GM23338 (cell line): Measurements from ENCODE around the gene PIM1. TPM values are rescaled to one million over a fixed set of nuclear protein-coding genes. Genes with fewer than 3 reads are reported as not detected.

Experiments
- ATAC-seq: fragments of 200-7000 bp; cut with Tn5 transposase; 3 replicates; pipeline ENCODE4 v1.9.1; 2020
- DNase-seq: peaks from one replicate; pipeline ENCODE4 v3.0.0-alpha.2; 2015; ENCODE audit warnings: low spot score
- H2AFZ ChIP-seq: fragments of 200-600 bp; sonication (generic); 2 replicates; pipeline ENCODE4 v1.8.0; 2016; ENCODE audit warnings: antibody characterized with exemption, mild to moderate bottlenecking, moderate library complexity
- H3F3A ChIP-seq: fragments of 200-600 bp; sonication (generic); replicated peaks from 2 replicates; pipeline ENCODE4 v1.8.0; 2017; ENCODE audit warnings: antibody characterized with exemption, mixed run types, low read depth
- H3K27ac ChIP-seq: fragments of 200-600 bp; sonication (generic); 2 replicates; pipeline ENCODE4 v1.6.1; 2016; ENCODE audit warnings: low read depth
- H3K27me3 ChIP-seq: fragments of 200-600 bp; sonication (generic); 2 replicates; pipeline ENCODE4 v1.8.0; 2016; ENCODE audit warnings: mild to moderate bottlenecking, mixed run types, moderate library complexity; ENCODE audit not compliant: insufficient read depth
- H3K36me3 ChIP-seq: fragments of 200-600 bp; sonication (generic); 2 replicates; pipeline ENCODE4 v1.8.0; 2016; ENCODE audit warnings: mild to moderate bottlenecking; ENCODE audit not compliant: insufficient read depth
- H3K4me1 ChIP-seq: fragments of 200-600 bp; sonication (generic); 2 replicates; pipeline ENCODE4 v1.8.0; 2016; ENCODE audit warnings: mild to moderate bottlenecking, moderate library complexity; ENCODE audit not compliant: insufficient read depth
- H3K4me2 ChIP-seq: fragments of 200-600 bp; sonication (generic); 2 replicates; pipeline ENCODE4 v1.7.1; 2017; ENCODE audit warnings: mixed run types
- H3K4me3 ChIP-seq: fragments of 200-600 bp; sonication (generic); 2 replicates; pipeline ENCODE4 v1.6.1; 2016; ENCODE audit warnings: mixed run types
- H3K79me2 ChIP-seq: fragments of 200-600 bp; sonication (generic); replicated peaks from 2 replicates; pipeline ENCODE4 v1.8.0; 2017; ENCODE audit warnings: mild to moderate bottlenecking; ENCODE audit not compliant: insufficient read depth
- H3K9me2 ChIP-seq: fragments of 200-600 bp; sonication (generic); 2 replicates; pipeline ENCODE4 v1.8.0; 2017; ENCODE audit not compliant: insufficient read depth
- H4K20me1 ChIP-seq: fragments of 200-600 bp; sonication (generic); replicated peaks from 2 replicates; pipeline ENCODE4 v1.8.0; 2017; ENCODE audit warnings: mild to moderate bottlenecking; ENCODE audit not compliant: insufficient read depth
- H3K27ac Mint-ChIP-seq: 2 replicates; pipeline ENCODE4 v1.8.0; 2020; ENCODE audit warnings: inconsistent platforms, mild to moderate bottlenecking, moderate library complexity, mixed read lengths
- H3K27me3 Mint-ChIP-seq: 3 replicates; pipeline ENCODE4 v1.8.0; 2022; ENCODE audit warnings: low read depth, mild to moderate bottlenecking, moderate library complexity, mixed read lengths, inconsistent platforms; ENCODE audit not compliant: insufficient read depth, poor library complexity
- H3K36me3 Mint-ChIP-seq: 3 replicates; pipeline ENCODE4 v1.8.0; 2021; ENCODE audit warnings: low read depth, mild to moderate bottlenecking, inconsistent platforms, moderate library complexity, mixed read lengths
- H3K4me1 Mint-ChIP-seq: 3 replicates; pipeline ENCODE4 v1.8.0; 2020; ENCODE audit warnings: mild to moderate bottlenecking, inconsistent platforms, mixed read lengths
- H3K4me3 Mint-ChIP-seq: 3 replicates; pipeline ENCODE4 v1.8.0; 2021; ENCODE audit warnings: moderate library complexity, mild to moderate bottlenecking, inconsistent platforms, mixed read lengths
- H3K9me3 Mint-ChIP-seq: 3 replicates; pipeline ENCODE4 v1.8.0; 2020; ENCODE audit warnings: moderate library complexity, mild to moderate bottlenecking, inconsistent platforms, mixed read lengths
- ZNF462 ChIP-seq: fragments of 250-450 bp; sonication (Bioruptor Pico); IDR thresholded peaks from 2 replicates; pipeline ENCODE4 v1.5.0; 2020; ENCODE audit warnings: mild to moderate bottlenecking, moderate library complexity
- polyA plus RNA-seq: library from polyadenylated mRNA; unstranded; fragments of >200 nt; fragmentation: Nextera tagmentation; extraction: Ambion mirVana; gene quantifications from 2 replicates; pipeline ENCODE4 v1.2.1, GENCODE V29; 2016
- total RNA-seq: library from RNA; depleted of rRNA; stranded (reverse); fragments of >200 nt; shearing (Covaris generic); gene quantifications from 2 replicates; pipeline ENCODE4 v1.2.3, GENCODE V29; 2014
- TF ChIP-seq, protein P1 (sequence below), 2 experiments: fragments of 200-600 bp in 1 of 2; sonication (generic) in 1 of 2; conservative IDR thresholded peaks; 2 replicates each; pipeline versions ENCODE4 v1.5.1 to v1.6.1; 2016 to 2017; ENCODE audit warnings: antibody characterized with exemption in 2 of 2, low read depth in 2 of 2, mild to moderate bottlenecking in 2 of 2, moderate library complexity in 1 of 2

Gene PIM1
- total and polyA plus RNA-seq, 2 experiments from 2014 or later = 46.0 to 74.2 TPM

DNA sequence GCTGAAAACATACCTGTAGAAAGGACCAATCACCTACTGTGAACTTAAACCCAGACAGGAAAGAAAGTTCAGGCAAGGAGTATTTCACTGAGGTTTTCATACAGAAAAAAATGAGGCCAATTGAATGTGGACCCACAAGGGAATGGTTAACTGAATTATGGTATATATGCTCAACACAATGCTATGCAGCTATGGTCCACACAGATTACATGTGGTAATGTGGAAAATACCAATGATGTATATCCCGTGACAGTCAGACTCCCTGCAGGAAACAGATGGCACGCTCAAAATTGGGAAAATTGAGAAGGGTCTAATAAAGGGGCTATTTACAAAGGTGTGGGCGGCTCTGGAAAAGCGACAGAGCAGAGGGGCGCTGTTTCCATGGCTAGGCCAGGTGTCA is 47.1 kb upstream of the PIM1 start:
- H3K4me3 Mint-ChIP-seq = no peak overlapping the region; the same call in 2 of the 3 replicates
- peaks cover 17% of the 10 kb centered on the region for H3K27me3 Mint-ChIP-seq
- ATAC-seq = no peak
- Histone ChIP-seq H3K36me3 (peaks cover 3% of the 10 kb centered on the region), H3F3A (0 out of 2 replicates have a peak, but pooled peaks cover 17% of the 10 kb centered on the region), H3K4me1 (peaks cover 48% of the 10 kb centered on the region), H2AFZ (no peak overlapping the region), H3K27me3 (no peaks in the 10 kb centered on the region), H3K4me3 (peak overlapping the region; percentile 15; the same call in 1 of the 2 replicates), H3K27ac (peak overlapping the region; percentile 61; the same call in 1 of the 2 replicates), H3K79me2 (peaks cover 57% of the 10 kb centered on the region), H3K9me2 (no peaks in the 10 kb centered on the region), H3K4me2 (peak overlapping the region; percentile 39; the same call in 1 of the 2 replicates), H4K20me1 (peaks cover 9% of the 10 kb centered on the region; the same call in 1 of the 2 replicates)
- H3K4me1 Mint-ChIP-seq = peaks cover 41% of the 10 kb centered on the region
- peaks cover 28% of the 10 kb centered on the region for H3K36me3 Mint-ChIP-seq
- no peaks in the 10 kb centered on the region for H3K9me3 Mint-ChIP-seq
- DNase-seq = no peak
- peak overlapping the region; percentile 76 for H3K27ac Mint-ChIP-seq
- no peak for TF ChIP-seq ZNF462 (CRISPR knock-in tag)
- TF ChIP-seq, protein P1, sequence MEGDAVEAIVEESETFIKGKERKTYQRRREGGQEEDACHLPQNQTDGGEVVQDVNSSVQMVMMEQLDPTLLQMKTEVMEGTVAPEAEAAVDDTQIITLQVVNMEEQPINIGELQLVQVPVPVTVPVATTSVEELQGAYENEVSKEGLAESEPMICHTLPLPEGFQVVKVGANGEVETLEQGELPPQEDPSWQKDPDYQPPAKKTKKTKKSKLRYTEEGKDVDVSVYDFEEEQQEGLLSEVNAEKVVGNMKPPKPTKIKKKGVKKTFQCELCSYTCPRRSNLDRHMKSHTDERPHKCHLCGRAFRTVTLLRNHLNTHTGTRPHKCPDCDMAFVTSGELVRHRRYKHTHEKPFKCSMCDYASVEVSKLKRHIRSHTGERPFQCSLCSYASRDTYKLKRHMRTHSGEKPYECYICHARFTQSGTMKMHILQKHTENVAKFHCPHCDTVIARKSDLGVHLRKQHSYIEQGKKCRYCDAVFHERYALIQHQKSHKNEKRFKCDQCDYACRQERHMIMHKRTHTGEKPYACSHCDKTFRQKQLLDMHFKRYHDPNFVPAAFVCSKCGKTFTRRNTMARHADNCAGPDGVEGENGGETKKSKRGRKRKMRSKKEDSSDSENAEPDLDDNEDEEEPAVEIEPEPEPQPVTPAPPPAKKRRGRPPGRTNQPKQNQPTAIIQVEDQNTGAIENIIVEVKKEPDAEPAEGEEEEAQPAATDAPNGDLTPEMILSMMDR (conservative IDR thresholded peaks at IDR 0.05; ENCODE audit: low read depth in 2 of 2) = peak; percentile 30; a peak in 2 of 4 replicates
